ENCODE data around the gene RNF25.

Gene RNF25

DNA sequence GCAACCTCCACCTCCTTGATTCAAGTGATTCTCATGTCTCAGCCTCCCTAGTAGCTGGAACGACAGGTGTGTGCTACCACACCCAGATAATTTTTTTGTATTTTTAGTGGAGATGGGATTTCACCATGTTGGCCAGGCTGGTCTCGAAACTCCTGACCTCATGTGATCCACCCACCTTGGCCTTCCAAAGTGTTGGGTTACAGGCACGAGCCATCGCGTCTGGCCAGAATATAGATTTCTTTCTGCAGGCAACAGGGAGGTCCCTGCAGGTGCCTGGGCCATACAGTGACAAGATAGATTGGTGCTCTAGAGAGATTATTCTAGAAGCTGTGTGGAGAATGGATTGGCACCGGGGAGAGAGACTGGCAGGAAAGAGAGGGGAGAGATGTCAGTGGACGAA, 50.8 kb downstream of the RNF25 start:
- DNase-seq: no peak

DNA sequence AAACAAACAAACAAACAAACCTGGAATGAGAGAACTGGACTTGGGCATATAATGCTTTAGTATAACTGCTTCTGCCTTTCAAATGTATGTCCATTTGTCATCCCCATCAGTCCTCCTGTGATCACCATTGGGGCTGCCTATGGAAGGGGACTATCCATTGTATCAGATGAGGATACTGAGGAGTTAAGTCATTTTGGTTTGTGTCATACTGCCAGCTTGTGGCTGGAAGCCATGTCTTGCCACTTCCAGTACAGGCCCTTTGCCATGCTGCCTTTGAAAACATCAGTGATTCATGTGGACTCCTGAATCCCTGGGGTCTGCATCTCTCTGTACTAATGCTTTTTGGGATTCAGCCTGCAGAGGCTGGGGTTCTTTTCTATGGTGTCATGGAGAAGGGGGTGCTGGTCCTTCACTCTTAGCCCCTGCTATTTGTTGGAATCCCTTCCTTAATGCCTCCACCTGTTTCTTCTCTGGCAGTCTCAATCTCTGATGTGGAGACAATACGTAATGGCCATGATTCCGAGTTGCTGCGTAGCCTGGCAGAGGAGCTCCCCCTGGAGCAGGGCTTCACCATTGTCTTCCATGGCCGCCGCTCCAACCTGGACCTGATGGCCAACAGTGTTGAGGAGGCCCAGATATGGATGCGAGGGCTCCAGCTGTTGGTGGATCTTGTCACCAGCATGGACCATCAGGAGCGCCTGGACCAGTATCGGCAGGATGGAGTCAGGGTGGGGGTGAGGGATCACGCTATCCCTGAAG, 53.5 kb downstream of the RNF25 start:
- DNase-seq: no peak

DNA sequence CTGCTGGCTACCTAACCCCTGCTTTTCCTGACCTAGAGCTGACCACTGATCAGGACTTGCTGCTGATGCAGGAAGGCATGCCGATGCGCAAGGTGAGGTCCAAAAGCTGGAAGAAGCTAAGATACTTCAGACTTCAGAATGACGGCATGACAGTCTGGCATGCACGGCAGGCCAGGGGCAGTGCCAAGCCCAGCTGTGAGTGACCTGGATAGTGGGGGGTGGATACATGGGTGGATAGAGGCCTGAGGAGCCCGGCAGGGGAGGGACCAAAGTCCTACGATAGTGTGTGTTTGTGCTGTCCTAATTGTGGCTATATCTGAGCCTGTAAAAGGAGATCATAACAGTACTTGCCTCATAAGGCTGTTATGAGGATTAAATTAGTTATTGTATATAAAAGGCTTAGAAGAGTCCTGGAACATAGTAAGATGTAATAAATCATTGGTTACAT, 55.9 kb downstream of the RNF25 start:
- DNase-seq: no peak
